ENCODE results near the gene FRYL. TPM values are rescaled to one million over a fixed set of nuclear protein-coding genes. Genes with fewer than 3 reads are reported as not detected.
"Not testable (repeated sequence)": the region's sequence is repeated elsewhere in the genome, so short reads cannot be mapped to it uniquely, and the experiment has no call there.

Gene FRYL
- total RNA-seq, 1 experiment from 2014 or later = 47.7 TPM

- H4K20me1 ChIP-seq (ENCODE audit: insufficient read depth) = no peaks in the 10 kb centered on the region
- no peaks in the 10 kb centered on the region for H3K9me2 ChIP-seq (ENCODE audit: insufficient read depth)
- intact Hi-C loops (cut with micrococcal nuclease) = no loop called here
- H3K4me2 ChIP-seq (ENCODE audit: low read length) = no peak overlapping the region
- ChIA-PET CTCF (no interaction called here), POLR2A (no interaction called here), RAD21 (ENCODE audit: low non-redundant PET in 1 of 2, low total read pairs in 2 of 2, uncharacterized antibody in 2 of 2, unreplicated experiment in 2 of 2) (no interaction called here)
- H3K9me3 ChIP-seq (ENCODE audit: control insufficient read depth in 1 of 2, insufficient read depth in 1 of 2, low read depth in 1 of 2, low read length in 2 of 2) = no peaks in the 10 kb centered on the region
- H3K4me3 ChIP-seq (replicated peaks in 1 of 2; ENCODE audit: low read depth in 1 of 2, low read length in 2 of 2) = no peak overlapping the region
- TF ChIP-seq TCF7L2 (IDR thresholded peaks at IDR 0.05; ENCODE audit: borderline replicate concordance, extremely low read depth, insufficient read depth, insufficient read length) (no peak), SIN3A (IDR thresholded peaks at IDR 0.05; ENCODE audit: low read depth) (no peak), ZFX (IDR thresholded peaks at IDR 0.05) (no peak), FOSL1 (IDR thresholded peaks at IDR 0.05; ENCODE audit: low read depth) (no peak), YY1 (IDR thresholded peaks at IDR 0.05; ENCODE audit: extremely low read depth, insufficient replicate concordance, low read depth, low read length) (no peak), ATF3 (IDR thresholded peaks at IDR 0.05) (no peak)
- no peaks in the 10 kb centered on the region for H3K27me3 ChIP-seq (ENCODE audit: insufficient read depth, low read length)
- DNase-seq (ENCODE audit: low read depth, low spot score) (no peak), ATAC-seq (no peak)
- H3K4me1 ChIP-seq (ENCODE audit: control insufficient read depth in 1 of 2, insufficient read depth in 2 of 2, low read length in 2 of 2) = no peaks in the 10 kb centered on the region
- no TSS peak for BruUV-seq (replicated peaks)
- no peak overlapping the region for H3K27ac ChIP-seq (ENCODE audit: low read depth, low read length)
- no peak overlapping the region for H3K9ac ChIP-seq (ENCODE audit: low read length)
- H3K36me3 ChIP-seq (ENCODE audit: control insufficient read depth in 1 of 2, insufficient read depth in 2 of 2, low read length in 2 of 2) = no peaks in the 10 kb centered on the region
- H3K79me2 ChIP-seq (ENCODE audit: insufficient read depth, low read length) = peaks cover 88% of the 10 kb centered on the region
- no peak overlapping the region for H2AFZ ChIP-seq (ENCODE audit: low read depth, low read length, poor library complexity, severe bottlenecking)
Observed at GRCh38 chr4:48746608-48747362, 33.3 kb downstream of the FRYL start.

- DNase-seq (ENCODE audit: low read depth, low spot score); H3K36me3 ChIP-seq (ENCODE audit: control insufficient read depth in 1 of 2, insufficient read depth in 2 of 2, low read length in 2 of 2); intact Hi-C loops (cut with micrococcal nuclease); H3K4me1 ChIP-seq (ENCODE audit: control insufficient read depth in 1 of 2, insufficient read depth in 2 of 2, low read length in 2 of 2); H3K27ac ChIP-seq (ENCODE audit: low read depth, low read length); ATAC-seq; H2AFZ ChIP-seq (ENCODE audit: low read depth, low read length, poor library complexity, severe bottlenecking); H3K4me2 ChIP-seq (ENCODE audit: low read length); BruUV-seq (replicated peaks); H3K9ac ChIP-seq (ENCODE audit: low read length); H4K20me1 ChIP-seq (ENCODE audit: insufficient read depth); CTCF ChIA-PET; H3K9me3 ChIP-seq (ENCODE audit: control insufficient read depth in 1 of 2, insufficient read depth in 1 of 2, low read depth in 1 of 2, low read length in 2 of 2); H3K27me3 ChIP-seq (ENCODE audit: insufficient read depth, low read length); POLR2A ChIA-PET; RAD21 ChIA-PET (ENCODE audit: low non-redundant PET in 1 of 2, low total read pairs in 2 of 2, uncharacterized antibody in 2 of 2, unreplicated experiment in 2 of 2); H3K9me2 ChIP-seq (ENCODE audit: insufficient read depth); H3K4me3 ChIP-seq (replicated peaks in 1 of 2; ENCODE audit: low read depth in 1 of 2, low read length in 2 of 2): not testable (repeated sequence)
- peaks cover 81% of the 10 kb centered on the region for H3K79me2 ChIP-seq (ENCODE audit: insufficient read depth, low read length)
Observed at GRCh38 chr4:48745223-48745622, 34.9 kb downstream of the FRYL start.

Measured in HCT116 (cell line).